ENCODE data around the gene FGG. TPM values are rescaled to one million over a fixed set of nuclear protein-coding genes. Genes with fewer than 3 reads are reported as not detected.

Gene FGG
- total and polyA plus RNA-seq, 2 of the 13 experiments (the other 11 are each of a cell fraction or from before 2014, with no cell fraction given): 1,037 to 2,423 TPM

DNA sequence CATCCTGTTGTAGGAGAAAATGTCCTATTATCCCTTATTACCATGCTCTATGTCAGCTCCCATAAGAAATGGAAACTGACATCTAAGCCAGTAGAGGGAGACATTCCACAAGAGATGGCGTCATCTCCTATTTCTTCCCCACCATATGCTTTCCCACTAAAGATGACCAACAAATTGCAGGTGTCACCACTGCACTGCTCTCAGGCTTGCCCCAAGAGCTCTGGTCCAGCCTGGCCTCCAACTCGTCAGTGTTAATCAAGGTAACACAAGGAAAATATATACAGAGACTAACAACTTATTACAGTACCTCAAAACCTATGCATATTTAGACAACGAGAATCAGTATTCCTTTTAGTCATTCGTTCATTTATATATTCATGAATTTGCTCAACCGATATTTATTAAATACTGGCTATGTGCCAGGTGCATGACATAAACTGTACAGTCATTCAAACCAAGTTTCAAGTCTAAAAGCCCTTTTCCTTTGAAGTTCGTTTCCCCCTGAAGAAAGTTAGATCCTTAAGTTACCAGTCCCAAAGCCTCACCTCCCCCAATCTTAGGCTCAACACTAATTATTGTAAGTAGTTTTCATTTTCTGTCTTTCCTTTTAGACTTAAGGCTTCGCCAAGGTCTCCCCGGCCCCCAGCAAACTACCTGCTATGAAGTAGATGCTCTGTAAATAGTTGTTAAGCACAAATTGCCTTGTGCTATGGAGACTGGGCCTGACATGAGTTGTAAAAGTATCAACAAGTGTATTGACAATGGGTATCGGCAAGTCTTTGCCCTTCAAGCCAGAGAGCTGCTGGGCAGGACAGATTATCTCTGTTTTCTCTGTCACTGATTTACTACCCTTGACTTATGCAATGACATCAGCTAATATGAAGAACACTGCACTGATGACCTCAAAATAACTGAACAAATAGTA lies 52.7 kb downstream of the FGG start (continued):
- TF ChIP-seq, protein P1, sequence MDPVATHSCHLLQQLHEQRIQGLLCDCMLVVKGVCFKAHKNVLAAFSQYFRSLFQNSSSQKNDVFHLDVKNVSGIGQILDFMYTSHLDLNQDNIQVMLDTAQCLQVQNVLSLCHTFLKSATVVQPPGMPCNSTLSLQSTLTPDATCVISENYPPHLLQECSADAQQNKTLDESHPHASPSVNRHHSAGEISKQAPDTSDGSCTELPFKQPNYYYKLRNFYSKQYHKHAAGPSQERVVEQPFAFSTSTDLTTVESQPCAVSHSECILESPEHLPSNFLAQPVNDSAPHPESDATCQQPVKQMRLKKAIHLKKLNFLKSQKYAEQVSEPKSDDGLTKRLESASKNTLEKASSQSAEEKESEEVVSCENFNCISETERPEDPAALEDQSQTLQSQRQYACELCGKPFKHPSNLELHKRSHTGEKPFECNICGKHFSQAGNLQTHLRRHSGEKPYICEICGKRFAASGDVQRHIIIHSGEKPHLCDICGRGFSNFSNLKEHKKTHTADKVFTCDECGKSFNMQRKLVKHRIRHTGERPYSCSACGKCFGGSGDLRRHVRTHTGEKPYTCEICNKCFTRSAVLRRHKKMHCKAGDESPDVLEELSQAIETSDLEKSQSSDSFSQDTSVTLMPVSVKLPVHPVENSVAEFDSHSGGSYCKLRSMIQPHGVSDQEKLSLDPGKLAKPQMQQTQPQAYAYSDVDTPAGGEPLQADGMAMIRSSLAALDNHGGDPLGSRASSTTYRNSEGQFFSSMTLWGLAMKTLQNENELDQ (CRISPR knock-in tag; IDR thresholded peaks at IDR 0.05; ENCODE audit: borderline replicate concordance): no peak
- TF ChIP-seq KDM1A (CRISPR knock-in tag; IDR thresholded peaks at IDR 0.05) (peak; percentile 58; the same call in 1 of the 2 replicates), ZNF430 (CRISPR knock-in tag; IDR thresholded peaks at IDR 0.05) (0 out of 2 replicates have a peak, but pooled peaks have one; percentile 33), ZNF781 (CRISPR knock-in tag; IDR thresholded peaks at IDR 0.05; ENCODE audit: borderline replicate concordance, not compliant biosample characterization) (no peak), TARDBP (CRISPR knock-in tag; IDR thresholded peaks at IDR 0.05) (peak; percentile 90), SP4 (CRISPR knock-in tag; IDR thresholded peaks at IDR 0.05) (no peak), ATF7-NPFF (CRISPR knock-in tag; IDR thresholded peaks at IDR 0.05; ENCODE audit: low read depth) (peak; percentile 66; the same call in 1 of the 2 replicates), GLI4 (CRISPR knock-in tag; IDR thresholded peaks at IDR 0.05; ENCODE audit: borderline replicate concordance) (no peak), ZNF10 (CRISPR knock-in tag; IDR thresholded peaks at IDR 0.05; ENCODE audit: borderline replicate concordance, low read depth) (no peak), ZNF292 (CRISPR knock-in tag; IDR thresholded peaks at IDR 0.05; ENCODE audit: borderline replicate concordance, low read depth) (no peak), ZNF562 (CRISPR knock-in tag; IDR thresholded peaks at IDR 0.05; ENCODE audit: borderline replicate concordance) (no peak), SAFB2 (CRISPR knock-in tag; IDR thresholded peaks at IDR 0.05; ENCODE audit: borderline replicate concordance, low read depth) (no peak), TBX2 (CRISPR knock-in tag; IDR thresholded peaks at IDR 0.05; ENCODE audit: borderline replicate concordance) (peak; percentile 97), ZNF557 (CRISPR knock-in tag; IDR thresholded peaks at IDR 0.05) (peak; percentile 87), HOXD1 (CRISPR knock-in tag; IDR thresholded peaks at IDR 0.05) (peak; percentile 94), AHR (CRISPR knock-in tag; IDR thresholded peaks at IDR 0.05) (no peak), MLLT10 (CRISPR knock-in tag; IDR thresholded peaks at IDR 0.05) (no peak), SYNCRIP (IDR thresholded peaks at IDR 0.05; ENCODE audit: insufficient read depth, low read depth, low read length) (no peak)
- TF ChIP-seq, protein P2, sequence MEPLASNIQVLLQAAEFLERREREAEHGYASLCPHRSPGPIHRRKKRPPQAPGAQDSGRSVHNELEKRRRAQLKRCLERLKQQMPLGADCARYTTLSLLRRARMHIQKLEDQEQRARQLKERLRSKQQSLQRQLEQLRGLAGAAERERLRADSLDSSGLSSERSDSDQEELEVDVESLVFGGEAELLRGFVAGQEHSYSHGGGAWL (CRISPR knock-in tag; IDR thresholded peaks at IDR 0.05): no peak
- TF ChIP-seq, protein P3, sequence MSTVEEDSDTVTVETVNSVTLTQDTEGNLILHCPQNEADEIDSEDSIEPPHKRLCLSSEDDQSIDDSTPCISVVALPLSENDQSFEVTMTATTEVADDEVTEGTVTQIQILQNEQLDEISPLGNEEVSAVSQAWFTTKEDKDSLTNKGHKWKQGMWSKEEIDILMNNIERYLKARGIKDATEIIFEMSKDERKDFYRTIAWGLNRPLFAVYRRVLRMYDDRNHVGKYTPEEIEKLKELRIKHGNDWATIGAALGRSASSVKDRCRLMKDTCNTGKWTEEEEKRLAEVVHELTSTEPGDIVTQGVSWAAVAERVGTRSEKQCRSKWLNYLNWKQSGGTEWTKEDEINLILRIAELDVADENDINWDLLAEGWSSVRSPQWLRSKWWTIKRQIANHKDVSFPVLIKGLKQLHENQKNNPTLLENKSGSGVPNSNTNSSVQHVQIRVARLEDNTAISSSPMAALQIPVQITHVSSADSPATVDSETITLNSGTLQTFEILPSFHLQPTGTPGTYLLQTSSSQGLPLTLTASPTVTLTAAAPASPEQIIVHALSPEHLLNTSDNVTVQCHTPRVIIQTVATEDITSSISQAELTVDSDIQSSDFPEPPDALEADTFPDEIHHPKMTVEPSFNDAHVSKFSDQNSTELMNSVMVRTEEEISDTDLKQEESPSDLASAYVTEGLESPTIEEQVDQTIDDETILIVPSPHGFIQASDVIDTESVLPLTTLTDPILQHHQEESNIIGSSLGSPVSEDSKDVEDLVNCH (CRISPR knock-in tag; IDR thresholded peaks at IDR 0.05): no peak
- TF ChIP-seq, protein P4, sequence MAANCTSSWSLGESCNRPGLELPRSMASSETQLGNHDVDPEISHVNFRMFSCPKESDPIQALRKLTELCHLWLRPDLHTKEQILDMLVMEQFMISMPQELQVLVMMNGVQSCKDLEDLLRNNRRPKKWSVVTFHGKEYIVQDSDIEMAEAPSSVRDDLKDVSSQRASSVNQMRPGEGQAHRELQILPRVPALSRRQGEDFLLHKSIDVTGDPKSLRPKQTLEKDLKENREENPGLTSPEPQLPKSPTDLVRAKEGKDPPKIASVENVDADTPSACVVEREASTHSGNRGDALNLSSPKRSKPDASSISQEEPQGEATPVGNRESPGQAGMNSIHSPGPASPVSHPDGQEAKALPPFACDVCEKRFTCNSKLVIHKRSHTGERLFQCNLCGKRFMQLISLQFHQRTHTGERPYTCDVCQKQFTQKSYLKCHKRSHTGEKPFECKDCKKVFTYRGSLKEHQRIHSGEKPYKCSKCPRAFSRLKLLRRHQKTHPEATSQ (CRISPR knock-in tag; IDR thresholded peaks at IDR 0.05; ENCODE audit: borderline replicate concordance): peak; percentile 73; the same call in 1 of the 2 replicates

Measured in HepG2 (cell line).